PC-3 (cell line): ENCODE data around the gene MAP1B. TPM values are rescaled to one million over a fixed set of nuclear protein-coding genes. Genes with fewer than 3 reads are reported as not detected.

ENCODE experiments used
- ATAC-seq: fragments of 200-7000 bp; cut with Tn5 transposase; 2 replicates; pipeline ENCODE4 v1.9.1; 2020; ENCODE audit warnings: mild to moderate bottlenecking, moderate library complexity
- BruUV-seq: library from RNA; stranded (reverse); fragments of 400-500 nt; replicated peaks from 2 replicates; lab custom pipeline; 2021; lab: Mats Ljungman, UMichigan
- CTCF ChIA-PET: fragments of 300-600 bp; sonication (Branson Sonifier 250); formaldehyde crosslinking; loops from one replicate; lab custom pipeline; 2022; ENCODE audit warnings: antibody characterized with exemption; lab: Charles Lee
- POLR2A ChIA-PET: fragments of 300-600 bp; sonication (Branson Sonifier 250); formaldehyde crosslinking; loops from one replicate; lab custom pipeline; 2022; ENCODE audit warnings: antibody characterized with exemption; ENCODE audit not compliant: unreplicated experiment; lab: Charles Lee
- DNase-seq: peaks from one replicate; pipeline ENCODE4 v3.0.0-alpha.2; 2015
- H2AFZ ChIP-seq: fragments of 300-600 bp; sonication (generic); 2 replicates; pipeline ENCODE4 v1.6.0; 2016; ENCODE audit warnings: antibody characterized with exemption, low read length
- H3F3A ChIP-seq: fragments of 300-600 bp; sonication (generic); one replicate; pipeline ENCODE4 v1.6.0; 2017; ENCODE audit warnings: antibody characterized with exemption, low read length, control low read depth, mild to moderate bottlenecking; ENCODE audit not compliant: unreplicated experiment
- H3K27ac ChIP-seq: fragments of 300-600 bp; sonication (generic); 2 replicates; pipeline ENCODE4 v1.5.1; 2016; ENCODE audit warnings: mild to moderate bottlenecking, low read length
- H3K27me3 ChIP-seq: fragments of 300-600 bp; sonication (generic); 2 replicates; pipeline ENCODE4 v1.6.1; 2016; ENCODE audit warnings: low read length, mixed read lengths
- H3K36me3 ChIP-seq: fragments of 300-600 bp; sonication (generic); 2 replicates; pipeline ENCODE4 v1.6.1; 2016; ENCODE audit warnings: low read depth, mixed run types, low read length, mixed read lengths
- H3K4me1 ChIP-seq: fragments of 300-600 bp; sonication (generic); 2 replicates; pipeline ENCODE4 v1.5.1; 2016; ENCODE audit warnings: low read length; ENCODE audit not compliant: insufficient read depth
- H3K4me2 ChIP-seq: fragments of 300-600 bp; sonication (generic); 2 replicates; pipeline ENCODE4 v1.6.0; 2016; ENCODE audit warnings: low read length
- H3K4me3 ChIP-seq: fragments of 300-600 bp; sonication (generic); 2 replicates; pipeline ENCODE4 v1.5.1; 2016; ENCODE audit warnings: mild to moderate bottlenecking, low read length, mixed read lengths
- H3K79me2 ChIP-seq: fragments of 300-600 bp; sonication (generic); 2 replicates; pipeline ENCODE4 v1.6.1; 2017; ENCODE audit warnings: low read length, mixed read lengths
- H3K9ac ChIP-seq: fragments of 300-600 bp; sonication (generic); 2 replicates; pipeline ENCODE4 v1.6.0; 2016; ENCODE audit warnings: mild to moderate bottlenecking, low read length
- H3K9me2 ChIP-seq: fragments of 300-600 bp; sonication (generic); replicated peaks from 2 replicates; pipeline ENCODE4 v1.6.1; 2016; ENCODE audit warnings: mixed run types, low read length, mixed read lengths
- H3K9me3 ChIP-seq: fragments of 300-600 bp; sonication (generic); 2 replicates; pipeline ENCODE4 v1.6.1; 2016; ENCODE audit warnings: low read length, mixed read lengths
- H4K20me1 ChIP-seq: fragments of 300-600 bp; sonication (generic); 2 replicates; pipeline ENCODE4 v1.6.1; 2016; ENCODE audit warnings: low read length, mixed read lengths
- EZH2 ChIP-seq: fragments of 300-600 bp; sonication (generic); IDR thresholded peaks from one replicate; pipeline ENCODE4 v1.6.1; 2017; ENCODE audit warnings: antibody characterized with exemption, mild to moderate bottlenecking, low read length; ENCODE audit not compliant: unreplicated experiment
- EZH2phosphoT487 ChIP-seq: fragments of 300-600 bp; sonication (generic); IDR thresholded peaks from 2 replicates; pipeline ENCODE4 v1.6.1; 2018; ENCODE audit warnings: mild to moderate bottlenecking, antibody characterized with exemption, low read length, borderline replicate concordance
- intact Hi-C: fragments of 100-400 bp; cut with micrococcal nuclease; formaldehyde crosslinking; loops from 2 replicates; pipeline ENCODE4 v1.9.0; 2023
- total RNA-seq: library from RNA; depleted of rRNA; stranded (reverse); fragments of >200 nt; gene quantifications from 2 replicates; pipeline ENCODE4 v1.2.3, GENCODE V29; 2014
- TF ChIP-seq, protein P1 (sequence below): fragments of 300-600 bp; sonication (generic); conservative IDR thresholded peaks from 2 replicates; pipeline ENCODE4 v1.5.1; 2017; ENCODE audit warnings: antibody characterized with exemption, low read depth, mild to moderate bottlenecking, low read length

The MAP1B gene
- total RNA-seq, 1 experiment from 2014 or later = 12.8 TPM

DNA sequence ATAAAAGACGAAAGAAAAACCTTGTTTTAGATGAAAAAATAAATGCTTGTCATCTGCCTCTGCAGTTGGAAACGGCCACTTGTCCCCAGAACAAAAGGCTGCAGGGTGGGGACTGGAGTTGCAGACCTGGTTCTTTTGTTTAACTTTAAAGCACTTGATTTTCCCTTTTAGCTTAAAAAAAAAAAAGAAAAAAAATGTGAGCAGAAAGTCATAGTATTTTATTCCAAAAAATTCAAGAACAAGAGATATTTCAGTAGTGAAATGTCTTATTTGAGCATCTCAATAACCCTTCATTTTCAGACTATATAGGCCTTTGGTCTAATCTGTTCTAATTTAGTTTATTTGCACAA is 1.8 kb downstream of the MAP1B start:
- DNase-seq (no peak), ATAC-seq (no peak)
- no peaks in the 10 kb centered on the region for H4K20me1 ChIP-seq
- no peaks in the 10 kb centered on the region for H3K27me3 ChIP-seq
- H2AFZ ChIP-seq = peak overlapping the region; percentile 92
- no peak overlapping the region for H3K27ac ChIP-seq
- H3K4me3 ChIP-seq = peak overlapping the region; percentile 90
- no peaks in the 10 kb centered on the region for H3K9me3 ChIP-seq
- peak overlapping the region; percentile 98 for H3K4me2 ChIP-seq
- TF ChIP-seq, protein P1, sequence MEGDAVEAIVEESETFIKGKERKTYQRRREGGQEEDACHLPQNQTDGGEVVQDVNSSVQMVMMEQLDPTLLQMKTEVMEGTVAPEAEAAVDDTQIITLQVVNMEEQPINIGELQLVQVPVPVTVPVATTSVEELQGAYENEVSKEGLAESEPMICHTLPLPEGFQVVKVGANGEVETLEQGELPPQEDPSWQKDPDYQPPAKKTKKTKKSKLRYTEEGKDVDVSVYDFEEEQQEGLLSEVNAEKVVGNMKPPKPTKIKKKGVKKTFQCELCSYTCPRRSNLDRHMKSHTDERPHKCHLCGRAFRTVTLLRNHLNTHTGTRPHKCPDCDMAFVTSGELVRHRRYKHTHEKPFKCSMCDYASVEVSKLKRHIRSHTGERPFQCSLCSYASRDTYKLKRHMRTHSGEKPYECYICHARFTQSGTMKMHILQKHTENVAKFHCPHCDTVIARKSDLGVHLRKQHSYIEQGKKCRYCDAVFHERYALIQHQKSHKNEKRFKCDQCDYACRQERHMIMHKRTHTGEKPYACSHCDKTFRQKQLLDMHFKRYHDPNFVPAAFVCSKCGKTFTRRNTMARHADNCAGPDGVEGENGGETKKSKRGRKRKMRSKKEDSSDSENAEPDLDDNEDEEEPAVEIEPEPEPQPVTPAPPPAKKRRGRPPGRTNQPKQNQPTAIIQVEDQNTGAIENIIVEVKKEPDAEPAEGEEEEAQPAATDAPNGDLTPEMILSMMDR = no peak
- TF ChIP-seq EZH2phosphoT487 (no peak), EZH2 (no peak)
- H3K79me2 ChIP-seq = peaks cover 48% of the 10 kb centered on the region
- POLR2A ChIA-PET = no interaction called here
- peak overlapping the region; percentile 68 for H3K9ac ChIP-seq
- BruUV-seq = TSS peak; percentile 15
- CTCF ChIA-PET = interaction anchor here (0.6 kb wide), 2 partner anchors 300 to 326 kb away, joined by 4 to 5 read pairs; no protein-coding TSS in a partner anchor
- intact Hi-C loops = loop anchor here (10.0 kb wide), 2 partner anchors 94 to 174 kb away; no protein-coding TSS in a partner anchor
- no peaks in the 10 kb centered on the region for H3K9me2 ChIP-seq
- peaks cover 5% of the 10 kb centered on the region; the same call in 1 of the 2 replicates for H3K4me1 ChIP-seq
- no peaks in the 10 kb centered on the region for H3F3A ChIP-seq
- no peaks in the 10 kb centered on the region for H3K36me3 ChIP-seq

DNA sequence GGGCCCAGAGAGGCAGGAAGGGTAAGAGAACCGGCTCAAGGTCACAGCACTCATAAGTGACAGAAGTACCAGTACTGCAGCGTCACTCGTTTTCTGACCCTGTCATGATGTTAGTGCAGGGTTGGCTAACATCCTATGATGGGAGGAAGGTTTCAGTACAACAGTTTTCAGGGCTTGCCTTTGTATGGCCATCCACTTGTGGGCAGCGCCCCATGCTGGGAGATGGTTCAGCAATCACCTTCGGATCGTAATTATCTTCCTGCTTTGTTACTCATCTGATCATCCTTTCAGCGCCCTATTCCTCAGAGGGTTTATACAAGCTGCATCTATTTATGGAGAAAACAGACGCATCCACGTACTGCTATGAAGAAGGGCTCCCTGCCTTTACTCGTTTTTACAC is 2.4 kb downstream of the MAP1B start:
- peaks cover 5% of the 10 kb centered on the region; the same call in 1 of the 2 replicates for H3K4me1 ChIP-seq
- ChIA-PET CTCF (no interaction called here), POLR2A (no interaction called here)
- H3F3A ChIP-seq = no peaks in the 10 kb centered on the region
- peak overlapping the region; percentile 98 for H3K4me2 ChIP-seq
- no TSS peak for BruUV-seq
- no peaks in the 10 kb centered on the region for H3K9me2 ChIP-seq
- H3K9ac ChIP-seq = no peak overlapping the region; the same call in 1 of the 2 replicates
- TF ChIP-seq, protein P1 = no peak
- TF ChIP-seq EZH2phosphoT487 (no peak), EZH2 (no peak)
- H3K36me3 ChIP-seq = no peaks in the 10 kb centered on the region; the same call in 1 of the 2 replicates
- H3K9me3 ChIP-seq = no peaks in the 10 kb centered on the region
- H3K4me3 ChIP-seq = peak overlapping the region; percentile 90; the same call in 1 of the 2 replicates
- no peaks in the 10 kb centered on the region for H3K27me3 ChIP-seq
- DNase-seq (no peak), ATAC-seq (no peak)
- H4K20me1 ChIP-seq = no peaks in the 10 kb centered on the region
- H3K27ac ChIP-seq = no peak overlapping the region
- peaks cover 48% of the 10 kb centered on the region for H3K79me2 ChIP-seq
- intact Hi-C loops = loop anchor here (10.0 kb wide), 2 partner anchors 95 to 175 kb away; no protein-coding TSS in a partner anchor
- H2AFZ ChIP-seq = no peak overlapping the region

DNA sequence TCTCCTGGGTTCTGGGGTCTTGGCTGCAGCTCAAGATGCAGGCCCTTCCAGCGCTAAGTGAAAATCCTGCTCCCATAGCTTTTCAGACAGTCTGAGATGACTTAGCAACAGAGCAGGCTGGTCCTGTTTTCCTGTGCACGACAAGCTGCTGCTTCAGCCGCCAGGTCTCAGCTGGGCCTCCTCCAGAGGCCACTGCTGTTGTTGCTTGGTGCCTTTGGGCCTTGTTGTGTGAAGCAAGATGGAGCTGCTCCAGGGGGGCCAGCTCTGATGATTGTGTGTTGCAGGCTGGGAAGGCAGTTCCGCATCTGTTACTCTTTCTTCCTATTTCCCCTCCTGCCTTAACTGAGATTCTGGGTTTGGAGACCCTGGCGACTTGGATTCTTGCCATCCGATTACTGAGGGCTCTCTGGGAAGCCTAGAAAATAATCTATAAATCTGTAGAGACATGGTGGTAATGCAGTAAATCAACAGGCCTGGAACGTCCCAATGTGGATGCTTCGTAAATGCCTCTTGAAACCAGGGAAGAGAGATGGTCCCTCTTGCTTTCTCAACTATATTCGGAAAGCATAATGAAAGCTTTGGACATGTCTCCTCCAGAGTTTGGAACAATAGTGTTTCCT is 3.2 kb downstream of the MAP1B start:
- no TSS peak for BruUV-seq
- Histone ChIP-seq H3K4me2 (no peak overlapping the region), H3K9me2 (no peaks in the 10 kb centered on the region), H3K79me2 (peaks cover 48% of the 10 kb centered on the region), H4K20me1 (no peaks in the 10 kb centered on the region), H2AFZ (no peak overlapping the region), H3K4me3 (no peak overlapping the region), H3F3A (no peaks in the 10 kb centered on the region), H3K36me3 (no peaks in the 10 kb centered on the region; the same call in 1 of the 2 replicates), H3K4me1 (peaks cover 5% of the 10 kb centered on the region; the same call in 1 of the 2 replicates), H3K27me3 (no peaks in the 10 kb centered on the region), H3K9ac (no peak overlapping the region), H3K27ac (no peak overlapping the region), H3K9me3 (no peaks in the 10 kb centered on the region)
- no peak for ATAC-seq
- ChIA-PET POLR2A (no interaction called here), CTCF (no interaction called here)
- TF ChIP-seq EZH2phosphoT487 = no peak
- TF ChIP-seq EZH2 = no peak
- TF ChIP-seq, protein P1 = no peak
- intact Hi-C loops = no loop called here
- DNase-seq = no peak
